GM19099 (cell line): Measurements from ENCODE around the gene COX10.

Experiments
- POLR2A ChIP-seq: IDR thresholded peaks from 3 replicates; pipeline ENCODE4 v1.6.1; 2011; ENCODE audit warnings: low read depth; ENCODE audit not compliant: insufficient read length; ENCODE audit errors: extremely low read depth

The COX10 gene

GRCh38 chr17:14135906-14136590 lies 66.7 kb downstream of the COX10 start:
- TF ChIP-seq POLR2A, result no peak

- TF ChIP-seq POLR2A, result no peak
Measured at GRCh38 chr17:14138649-14139048, 69.3 kb downstream of the COX10 start.

GRCh38 chr17:14143688-14144087 lies 74.4 kb downstream of the COX10 start:
- no peak for TF ChIP-seq POLR2A

GRCh38 chr17:14144508-14144907 lies 75.2 kb downstream of the COX10 start:
- no peak for TF ChIP-seq POLR2A

- no peak for TF ChIP-seq POLR2A
Measured at GRCh38 chr17:14149751-14150150, 80.4 kb downstream of the COX10 start.

GRCh38 chr17:14150619-14151018 lies 81.3 kb downstream of the COX10 start:
- TF ChIP-seq POLR2A, result no peak

- TF ChIP-seq POLR2A, result no peak
Measured at GRCh38 chr17:14152721-14153120, 83.4 kb downstream of the COX10 start.

- no peak for TF ChIP-seq POLR2A
Measured at GRCh38 chr17:14153374-14153773, 84.1 kb downstream of the COX10 start.

GRCh38 chr17:14156689-14157088 lies 87.4 kb downstream of the COX10 start:
- no peak for TF ChIP-seq POLR2A

GRCh38 chr17:14157822-14158221 lies 88.5 kb downstream of the COX10 start:
- no peak for TF ChIP-seq POLR2A

GRCh38 chr17:14158707-14159106 lies 89.4 kb downstream of the COX10 start:
- no peak for TF ChIP-seq POLR2A

GRCh38 chr17:14161419-14161818 lies 92.1 kb downstream of the COX10 start:
- no peak for TF ChIP-seq POLR2A

GRCh38 chr17:14165616-14166015 lies 96.3 kb downstream of the COX10 start:
- TF ChIP-seq POLR2A, result no peak

GRCh38 chr17:14168582-14168981 lies 99.3 kb downstream of the COX10 start:
- TF ChIP-seq POLR2A, result no peak

GRCh38 chr17:14169287-14169686 lies 100.0 kb downstream of the COX10 start:
- TF ChIP-seq POLR2A, result no peak

GRCh38 chr17:14169901-14170300 lies 100.6 kb downstream of the COX10 start:
- TF ChIP-seq POLR2A, result no peak

GRCh38 chr17:14196377-14196997 lies 127.2 kb downstream of the COX10 start:
- no peak for TF ChIP-seq POLR2A

GRCh38 chr17:14197057-14197456 lies 127.8 kb downstream of the COX10 start:
- no peak for TF ChIP-seq POLR2A

- TF ChIP-seq POLR2A, result no peak
Measured at GRCh38 chr17:14197586-14197985, 128.3 kb downstream of the COX10 start.
